IPS-11a (cell line): Measurements from ENCODE around the gene PSMB8.

ENCODE experiments used
- H3K4me3 ChIP-seq: one replicate; pipeline ENCODE4 v1.5.1; 2013; ENCODE audit warnings: low read depth, low read length, control low read depth

The PSMB8 gene

GRCh38 chr6:32799168-32799567, 44.7 kb downstream of the PSMB8 start:
- H3K4me3 ChIP-seq, result no peak overlapping the region

DNA sequence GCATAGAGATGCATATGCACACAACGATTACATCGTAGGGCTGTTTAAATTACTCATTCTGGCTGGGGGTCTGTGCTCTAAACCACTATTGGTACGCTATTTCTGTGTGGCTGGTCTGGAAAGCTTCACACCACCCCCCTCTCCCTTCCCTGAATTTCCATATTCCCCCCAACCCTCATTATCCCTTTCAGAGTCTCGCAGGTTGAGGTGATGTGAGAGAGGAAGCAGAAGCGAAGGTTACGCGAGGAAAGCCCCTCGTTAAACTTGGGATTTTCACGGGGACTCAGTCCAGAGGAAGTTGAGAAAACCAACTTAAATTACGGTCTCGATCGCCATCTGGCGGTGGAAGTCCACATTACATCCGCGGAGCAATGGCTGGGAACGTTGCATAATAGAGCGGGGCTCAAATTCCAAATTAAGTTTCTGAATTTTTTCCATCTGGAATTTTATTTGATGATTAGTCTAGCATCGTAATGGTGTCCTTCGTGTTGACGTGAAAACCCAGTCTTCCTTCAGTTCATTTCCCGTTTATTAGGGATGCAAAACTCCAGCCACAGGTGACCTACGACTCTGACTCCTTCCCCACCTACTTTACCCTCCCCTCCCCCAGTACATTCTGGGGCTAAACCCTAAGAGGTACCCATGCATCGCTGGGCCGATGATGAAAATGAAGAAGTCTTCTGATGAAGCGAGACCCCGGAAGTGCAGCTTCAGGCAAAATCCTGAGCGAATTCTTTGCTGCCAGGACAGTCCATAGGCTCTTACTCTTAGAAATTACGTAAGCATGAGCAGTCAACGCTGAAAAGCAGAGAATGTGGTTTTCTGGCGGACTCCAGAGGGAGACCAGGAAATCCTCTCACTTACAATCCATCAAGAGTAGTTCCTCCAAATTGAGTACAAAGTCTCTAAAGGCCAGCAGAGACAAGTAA, 46.7 kb downstream of the PSMB8 start:
- no peak overlapping the region for H3K4me3 ChIP-seq

- no peak overlapping the region for H3K4me3 ChIP-seq
Measured at GRCh38 chr6:32794510-32794909, 49.3 kb downstream of the PSMB8 start.

- H3K4me3 ChIP-seq, result no peak overlapping the region
Measured at GRCh38 chr6:32792901-32793435, 50.9 kb downstream of the PSMB8 start.
